HepG2 (cell line): ENCODE measurements around the gene ANKRD39.

Source experiments
- CTCF ChIP-seq: sonication (generic); formaldehyde crosslinking; IDR thresholded peaks from 2 replicates; pipeline ENCODE4 v1.5.0; 2020; ENCODE audit warnings: mild to moderate bottlenecking, missing genetic modification reagents, moderate library complexity
- MXI1 ChIP-seq: IDR thresholded peaks from 3 replicates; pipeline ENCODE4 v1.6.1; 2012; ENCODE audit warnings: low read depth, low read length, inconsistent platforms, borderline replicate concordance
- PTBP1 ChIP-seq: fragments of 200-400 bp; formaldehyde crosslinking; IDR thresholded peaks from 2 replicates; pipeline ENCODE4 v1.6.1; 2018; ENCODE audit warnings: low read length, low read depth; ENCODE audit not compliant: poor library complexity, severe bottlenecking
- SP4 ChIP-seq: sonication (generic); formaldehyde crosslinking; IDR thresholded peaks from 2 replicates; pipeline ENCODE4 v1.8.1; 2023; ENCODE audit warnings: mild to moderate bottlenecking, missing genetic modification reagents
- SRF ChIP-seq: IDR thresholded peaks from 2 replicates; pipeline ENCODE4 v1.6.1; 2011; ENCODE audit warnings: mild to moderate bottlenecking, low read depth, low read length, moderate library complexity
- SSRP1 ChIP-seq: IDR thresholded peaks from 2 replicates; pipeline ENCODE4 v1.6.1; 2016; ENCODE audit warnings: control low read depth
- TAF1 ChIP-seq: sonication (generic); formaldehyde crosslinking; IDR thresholded peaks from 2 replicates; pipeline ENCODE4 v1.4.0; 2020; ENCODE audit warnings: missing genetic modification reagents
- TFAP4 ChIP-seq: sonication (generic); IDR thresholded peaks from 2 replicates; pipeline ENCODE4 v1.6.1; 2016; ENCODE audit warnings: low read depth, borderline replicate concordance
- ZNF639 ChIP-seq: conservative IDR thresholded peaks from 2 replicates; pipeline ENCODE4 v1.6.1; 2018; ENCODE audit warnings: missing genetic modification reagents
- ZNF672 ChIP-seq: sonication (generic); formaldehyde crosslinking; IDR thresholded peaks from 2 replicates; pipeline ENCODE4 v1.8.1; 2022; ENCODE audit warnings: missing genetic modification reagents
- ZNF883 ChIP-seq: sonication (generic); formaldehyde crosslinking; IDR thresholded peaks from 2 replicates; pipeline ENCODE4 v1.5.1; 2020; ENCODE audit warnings: mild to moderate bottlenecking, missing genetic modification reagents; ENCODE audit errors: not compliant biosample characterization

- TF ChIP-seq TAF1 (CRISPR knock-in tag) (no peak), TFAP4 (no peak), MXI1 (no peak), ZNF883 (CRISPR knock-in tag) (no peak), PTBP1 (no peak), SP4 (no peak), SSRP1 (CRISPR knock-in tag) (no peak), SRF (no peak), ZNF639 (CRISPR knock-in tag) (no peak), ZNF672 (CRISPR knock-in tag) (no peak), CTCF (no peak)
Observed at GRCh38 chr2:96831679-96832078, 26.1 kb downstream of the ANKRD39 start.
